K562 (cell line): Measurements from ENCODE around the gene RPL7A. TPM values are rescaled to one million over a fixed set of nuclear protein-coding genes. Genes with fewer than 3 reads are reported as not detected.

ENCODE experiments used
- ATAC-seq: fragments of 200-7000 bp; cut with Tn5 transposase; 3 replicates; pipeline ENCODE4 v1.9.1; 2020; ENCODE audit warnings: moderate library complexity
- BruUV-seq: library from RNA; stranded (reverse); fragments of 400-500 nt; replicated peaks from 2 replicates; lab custom pipeline; 2021; lab: Mats Ljungman, UMichigan
- CTCF ChIA-PET: fragments of 300-600 bp; formaldehyde crosslinking; extraction: SDS; loops from one replicate; lab custom pipeline; 2021; ENCODE audit warnings: low intra/inter-chr PET ratio; lab: Yijun Ruan, JAX
- POLR2A ChIA-PET: fragments of 300-600, 350-650 bp; sonication (Branson Sonifier 250); formaldehyde crosslinking; extraction: SDS; loops from one replicate; lab custom pipeline; 2021; ENCODE audit warnings: antibody characterized with exemption, inconsistent platforms; lab: Yijun Ruan, JAX
- DNase-seq, 4 experiments: peaks; one replicate each; pipeline versions ENCODE4 v3.0.0 to v3.0.0-alpha.2; 2011 to 2018; ENCODE audit warnings: low spot score in 3 of 4, mixed read lengths in 3 of 4; ENCODE audit errors: extremely low read depth in 1 of 4
- FAIRE-seq: peaks from 2 replicates; lab custom pipeline; 2011; peaks lifted over from hg19 to GRCh38; lab: Jason Lieb, UNC
- H2AFZ ChIP-seq: 2 replicates; pipeline ENCODE4 v1.6.0; 2011; ENCODE audit warnings: low read depth, low read length, control low read depth, inconsistent platforms
- H3K27ac ChIP-seq: fragments of 200-600 bp; 3 replicates; pipeline ENCODE4 v1.8.0; 2011; ENCODE audit warnings: low read depth, mild to moderate bottlenecking, control low read depth, inconsistent platforms, low read length, moderate library complexity, mixed read lengths; ENCODE audit errors: extremely low read depth
- H3K27me3 ChIP-seq, 2 experiments: fragments of 300-600 bp in 1 of 2; 2 replicates in 1 of 2; 3 replicates in 1 of 2; pipeline versions ENCODE4 v1.6.0 to v1.8.0; 2011; ENCODE audit warnings: inconsistent platforms in 2 of 2, low read length in 2 of 2, mild to moderate bottlenecking in 1 of 2, mixed read lengths in 1 of 2, moderate library complexity in 1 of 2; ENCODE audit not compliant: control insufficient read depth in 2 of 2, insufficient read depth in 2 of 2
- H3K36me3 ChIP-seq: fragments of 300-600 bp; 3 replicates; pipeline ENCODE4 v1.8.0; 2011; ENCODE audit warnings: mild to moderate bottlenecking, low read length, inconsistent platforms; ENCODE audit not compliant: control insufficient read depth, insufficient read depth
- H3K4me1 ChIP-seq, 2 experiments: fragments of 200-600 bp in 1 of 2; replicated peaks in 1 of 2; 2 replicates in 1 of 2; 3 replicates in 1 of 2; pipeline versions ENCODE4 v1.5.1 to v1.8.0; 2011; ENCODE audit warnings: inconsistent platforms in 2 of 2, low read length in 2 of 2, mild to moderate bottlenecking in 1 of 2, mixed read lengths in 1 of 2, moderate library complexity in 1 of 2; ENCODE audit not compliant: control insufficient read depth in 2 of 2, insufficient read depth in 2 of 2
- H3K4me2 ChIP-seq: 2 replicates; pipeline ENCODE4 v1.6.1; 2011; ENCODE audit warnings: low read length, control low read depth, inconsistent platforms, mixed read lengths; ENCODE audit not compliant: insufficient read depth
- H3K4me3 ChIP-seq: fragments of 200-600 bp; sonication (generic), shearing (Covaris generic); 2 replicates; pipeline ENCODE4 v1.5.1; 2016; ENCODE audit warnings: control low read depth, inconsistent platforms
- H3K79me2 ChIP-seq: fragments of 200-600 bp; 3 replicates; pipeline ENCODE4 v1.8.0; 2011; ENCODE audit warnings: low read length, inconsistent platforms; ENCODE audit not compliant: control insufficient read depth, insufficient read depth
- H3K9ac ChIP-seq, 2 experiments: 2 replicates each; pipeline versions ENCODE4 v1.6.0 to v1.6.1; 2011; ENCODE audit warnings: low read depth in 2 of 2, low read length in 2 of 2, control low read depth in 1 of 2, inconsistent platforms in 1 of 2, mild to moderate bottlenecking in 1 of 2, mixed read lengths in 1 of 2; ENCODE audit not compliant: insufficient read depth in 1 of 2
- H3K9me1 ChIP-seq: one replicate; pipeline ENCODE4 v1.6.0; 2011; ENCODE audit warnings: inconsistent platforms, mild to moderate bottlenecking, low read length, moderate library complexity; ENCODE audit not compliant: control insufficient read depth, insufficient read depth
- H3K9me3 ChIP-seq: replicated peaks from 2 replicates; pipeline ENCODE4 v1.5.1; 2011; ENCODE audit warnings: low read depth, low read length, inconsistent platforms; ENCODE audit not compliant: control insufficient read depth, insufficient read depth
- H4K20me1 ChIP-seq: replicated peaks from 2 replicates; pipeline ENCODE4 v1.6.1; 2011; ENCODE audit warnings: low read length, inconsistent platforms, mixed read lengths; ENCODE audit not compliant: control insufficient read depth, insufficient read depth
- DIDO1 ChIP-seq: fragments of 450-650 bp; IDR thresholded peaks from 2 replicates; pipeline ENCODE4 v1.6.1; 2016; ENCODE audit warnings: low read depth, missing biosample characterization, missing genetic modification characterization
- EGR1 ChIP-seq: fragments of 450-650 bp; conservative IDR thresholded peaks from 2 replicates; pipeline ENCODE4 v1.6.1; 2017; ENCODE audit warnings: mild to moderate bottlenecking
- GATA2 ChIP-seq: sonication (generic); formaldehyde crosslinking; IDR thresholded peaks from 2 replicates; pipeline ENCODE4 v1.4.0; 2020; ENCODE audit warnings: mild to moderate bottlenecking, missing genetic modification reagents
- HINFP ChIP-seq: fragments of 450-650 bp; conservative IDR thresholded peaks from 2 replicates; pipeline ENCODE4 v1.6.1; 2016; ENCODE audit warnings: missing genetic modification characterization, low read depth, mild to moderate bottlenecking, control low read depth, missing compliant biosample characterization
- LCOR ChIP-seq: sonication (generic); formaldehyde crosslinking; IDR thresholded peaks from 2 replicates; pipeline ENCODE4 v1.8.0; 2022; ENCODE audit warnings: mild to moderate bottlenecking, missing genetic modification reagents
- MED1 ChIP-seq: sonication (generic); formaldehyde crosslinking; IDR thresholded peaks from 2 replicates; pipeline ENCODE4 v1.8.1; 2023; ENCODE audit warnings: missing genetic modification reagents, borderline replicate concordance
- MTA2 ChIP-seq: fragments of 450-650 bp; IDR thresholded peaks from 2 replicates; pipeline ENCODE4 v1.6.1; 2016; ENCODE audit warnings: low read depth
- NR4A1 ChIP-seq, 2 experiments: fragments of 250-450 bp in 1 of 2; fragments of 450-650 bp in 1 of 2; sonication (Bioruptor Pico) in 1 of 2; IDR thresholded peaks; 2 replicates each; pipeline versions ENCODE4 v1.4.0 to v1.6.1; 2016 to 2020; ENCODE audit warnings: mild to moderate bottlenecking in 2 of 2, missing compliant biosample characterization in 1 of 2, missing genetic modification characterization in 1 of 2, moderate library complexity in 1 of 2
- POLR2G ChIP-seq: fragments of 200-400 bp; formaldehyde crosslinking; IDR thresholded peaks from 2 replicates; pipeline ENCODE4 v1.6.1; 2017; ENCODE audit warnings: low read depth, mild to moderate bottlenecking, antibody characterized with exemption, low read length, moderate library complexity
- RBFOX2 ChIP-seq: fragments of 200-400 bp; formaldehyde crosslinking; IDR thresholded peaks from 2 replicates; pipeline ENCODE4 v1.6.1; 2017; ENCODE audit warnings: low read depth, mild to moderate bottlenecking, low read length, moderate library complexity
- SMC3 ChIP-seq: conservative IDR thresholded peaks from 2 replicates; pipeline ENCODE4 v1.6.1; 2011; ENCODE audit warnings: low read depth, low read length, improper control_type of control experiment; ENCODE audit not compliant: insufficient read depth
- USF1 ChIP-seq: sonication (generic); formaldehyde crosslinking; IDR thresholded peaks from 2 replicates; pipeline ENCODE4 v1.9.0; 2022; ENCODE audit warnings: mild to moderate bottlenecking, missing genetic modification reagents
- ZNF224 ChIP-seq: sonication (generic); formaldehyde crosslinking; IDR thresholded peaks from 2 replicates; pipeline ENCODE4 v1.8.0; 2022; ENCODE audit warnings: mild to moderate bottlenecking, missing genetic modification reagents
- WGBS: fragments of 100-300 bp; shearing (Covaris generic); methylation state at CpG from one replicate; pipeline ENCODE4 v1.1.6; 2016; ENCODE audit warnings: low coverage, mixed read lengths; ENCODE audit not compliant: insufficient coverage; ENCODE audit errors: missing lambda C conversion rate; 5-methylcytosine and 5-hydroxymethylcytosine counted together
- in situ Hi-C: fragments of 300-500 bp; cut with MboI; formaldehyde crosslinking; loops from 4 replicates; pipeline ENCODE4 v1.15.0; 2018; ENCODE audit warnings: inconsistent platforms, mixed read lengths
- intact Hi-C: fragments of 100-400 bp; cut with micrococcal nuclease; formaldehyde crosslinking; loops from 2 replicates; pipeline ENCODE4 v1.14.2; 2022
- polyA plus RNA-seq, 8 experiments: library from polyadenylated mRNA; depleted of rRNA in 4 of 8; stranded (reverse) in 5 of 8; unstranded in 3 of 8; fragments of >200 nt; fragmentation: Nextera tagmentation in 2 of 8; fragmentation: Illumina TruSeq in 1 of 8; extraction: Ambion mirVana in 2 of 8; extraction: Trizol in 1 of 8; gene quantifications; 2 replicates each; pipeline versions ENCODE4 v1.2.1 to v1.2.3, GENCODE V29; 2011 to 2014; ENCODE audit warnings: inconsistent platforms in 1 of 8, missing spikeins in 1 of 8
- total RNA-seq, 7 experiments: library from RNA; depleted of rRNA in 6 of 7; stranded (reverse); fragments of >200 nt in 6 of 7; fragmentation: Illumina TruSeq in 2 of 7; extraction: Trizol in 2 of 7; gene quantifications; 2 replicates each; pipeline versions ENCODE4 v1.2.1 to v1.2.3, GENCODE V29; 2011 to 2021; ENCODE audit warnings: low replicate concordance in 1 of 7
- TF ChIP-seq, protein P1 (sequence below): sonication (generic); formaldehyde crosslinking; IDR thresholded peaks from 2 replicates; pipeline ENCODE4 v1.9.0; 2022; ENCODE audit warnings: mild to moderate bottlenecking, missing genetic modification reagents

The RPL7A gene
- total and polyA plus RNA-seq, 9 of the 15 experiments (the other 6 are each of a cell fraction or from before 2014, with no cell fraction given) = 1,935 to 3,760 (median 2,652) TPM

DNA sequence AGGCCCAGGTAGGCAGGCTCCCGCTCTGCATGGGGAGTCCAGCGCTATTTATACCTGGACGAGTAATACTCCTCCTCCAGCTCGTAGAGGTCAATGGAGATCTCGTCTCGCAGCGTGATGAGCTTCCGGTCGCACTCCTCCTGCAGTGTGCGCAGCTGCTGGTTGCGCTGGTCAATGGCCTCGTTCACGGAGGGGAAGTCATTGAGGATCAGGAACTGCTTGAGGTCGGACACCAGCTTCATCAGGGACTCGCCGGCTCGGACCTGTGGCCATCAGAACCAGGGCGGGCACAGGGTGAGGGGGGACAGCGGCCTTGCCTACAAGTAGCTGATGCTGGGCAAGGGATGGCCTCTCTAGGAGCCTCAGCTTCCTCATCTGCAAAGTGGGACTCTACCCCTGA lies 3.9 kb upstream of the RPL7A start:
- Histone ChIP-seq H3K27me3 (no peaks in the 10 kb centered on the region), H3K27ac (no peak overlapping the region), H3K79me2 (peaks cover 37% of the 10 kb centered on the region), H3K4me3 (no peak overlapping the region), H3K4me1 (peaks cover 9 to 40% of the 10 kb centered on the region in 2 experiments; a peak in 4 of 5 replicates), H3K9ac (peak overlapping the region in 1 of 2 experiments; percentile 69; a peak in 2 of 4 replicates), H3K4me2 (no peak overlapping the region), H4K20me1 (peaks cover 3% of the 10 kb centered on the region; the same call in 1 of the 2 replicates), H3K36me3 (peaks cover 77% of the 10 kb centered on the region), H3K9me1 (no peaks in the 10 kb centered on the region), H3K9me3 (no peaks in the 10 kb centered on the region), H2AFZ (no peak overlapping the region)
- TF ChIP-seq SMC3 = no peak
- TF ChIP-seq GATA2 (CRISPR knock-in tag) = no peak
- no peak for TF ChIP-seq MED1 (CRISPR knock-in tag)
- no peak for TF ChIP-seq EGR1
- no peak for TF ChIP-seq MTA2
- peak; percentile 36; the same call in 1 of the 2 replicates for TF ChIP-seq RBFOX2
- TF ChIP-seq, protein P1, sequence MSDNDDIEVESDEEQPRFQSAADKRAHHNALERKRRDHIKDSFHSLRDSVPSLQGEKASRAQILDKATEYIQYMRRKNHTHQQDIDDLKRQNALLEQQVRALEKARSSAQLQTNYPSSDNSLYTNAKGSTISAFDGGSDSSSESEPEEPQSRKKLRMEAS (CRISPR knock-in tag) = no peak
- no peak for TF ChIP-seq DIDO1
- no peak for TF ChIP-seq NR4A1 (CRISPR knock-in tag; IDR thresholded peaks at IDR 0.05)
- no peak for TF ChIP-seq NR4A1 (tag; IDR thresholded peaks at IDR 0.05)
- no peak for TF ChIP-seq ZNF224 (CRISPR knock-in tag)
- TF ChIP-seq POLR2G = 0 out of 2 replicates have a peak, but pooled peaks have one; percentile 33
- no peak for TF ChIP-seq LCOR (CRISPR knock-in tag)
- no peak for TF ChIP-seq HINFP (tag)
- no peak for TF ChIP-seq USF1
- DNase-seq (no peak), FAIRE-seq (no peak), ATAC-seq (no peak)
- intact Hi-C loops = no loop called here
- BruUV-seq = no TSS peak
- ChIA-PET CTCF (no interaction called here), POLR2A (interaction anchor here (0.5 to 1.8 kb wide), 6 partner anchors 10 to 300 kb away, joined by 3 to 7 read pairs (median 4); no protein-coding TSS in a partner anchor)
- WGBS = 94% methylated on average over 11 of the region's 19 CpGs
- in situ Hi-C loops = no loop called here
